PC-3 (cell line): ENCODE data around the gene PPIA.

ENCODE experiments used
- CTCF ChIP-seq: fragments of 300-600 bp; sonication (generic); conservative IDR thresholded peaks from 2 replicates; pipeline ENCODE4 v1.5.1; 2017; ENCODE audit warnings: antibody characterized with exemption, low read depth, mild to moderate bottlenecking, low read length
- EZH2 ChIP-seq: fragments of 300-600 bp; sonication (generic); IDR thresholded peaks from one replicate; pipeline ENCODE4 v1.6.1; 2017; ENCODE audit warnings: antibody characterized with exemption, mild to moderate bottlenecking, low read length; ENCODE audit not compliant: unreplicated experiment
- EZH2phosphoT487 ChIP-seq: fragments of 300-600 bp; sonication (generic); IDR thresholded peaks from 2 replicates; pipeline ENCODE4 v1.6.1; 2018; ENCODE audit warnings: mild to moderate bottlenecking, antibody characterized with exemption, low read length, borderline replicate concordance

- TF ChIP-seq CTCF (no peak), EZH2 (no peak), EZH2phosphoT487 (no peak)
These were observed 30.7 kb upstream of the PPIA start for GRCh38 chr7:44765579-44766415.
